SK-N-SH (cell line): ENCODE data around the gene NUP88.

Source experiments
- CTCF ChIP-seq: fragments of 200-600 bp; sonication (generic); IDR thresholded peaks from 2 replicates; pipeline ENCODE4 v1.6.1; 2017; ENCODE audit warnings: antibody characterized with exemption, mild to moderate bottlenecking, moderate library complexity
- POLR2AphosphoS5 ChIP-seq: IDR thresholded peaks from 2 replicates; pipeline ENCODE4 v1.6.1; 2012; ENCODE audit warnings: low read depth, low read length
- YY1 ChIP-seq: IDR thresholded peaks from 2 replicates; pipeline ENCODE4 v1.4.0; 2012; ENCODE audit warnings: low read depth, mild to moderate bottlenecking

GRCh38 chr17:5429191-5429887 lies 9.9 kb upstream of the NUP88 start:
- no peak for TF ChIP-seq YY1
- no peak for TF ChIP-seq POLR2AphosphoS5
- TF ChIP-seq CTCF, result no peak
